Heart left ventricle (tissue), 13 donors: Measurements from ENCODE around the gene SCAF4.

Experiments used
- CTCF ChIP-seq, 12 donors: fragments of 200-600 bp; sonication (generic) in 4 of 12; IDR thresholded peaks; one replicate each; pipeline versions ENCODE4 v1.5.0 to v1.8.0; 2018 to 2022; ENCODE audit warnings: antibody characterized with exemption in 12 of 12, mild to moderate bottlenecking in 5 of 12
- POLR2A ChIP-seq, 2 donors: fragments of 450-650 bp; IDR thresholded peaks; one replicate each; pipeline ENCODE4 v1.6.1; 2017; ENCODE audit warnings: antibody characterized with exemption in 2 of 2, mild to moderate bottlenecking in 2 of 2, moderate library complexity in 2 of 2
- donor health status: ischemic (EF 13 %, LVEDD 7.1; RV severe dilation, severe dysfunction).
- donor health status: DM: no; HTN: yes; CAD: no.
- donor health status: DM: no; HTN: no; CAD: no.
- donor health status: ischemic (EF 25% LVEDD 6.9; RV normal size, moderate dysfunction).
- donor health status: ischemic (EF 25% LVEDD 5.7; RV mildly dilated, moderate dysfunction).
- donor health status: ischemic (EF 35%, LVEDD 5.7; RV mildly dilated, moderate dysfunction).
- donor health status: nonischemic (EF 11% LVEDD 7.7; RV severe dilation, severe dysfunction).
- donor health status: DM: yes; HTN: yes; CAD: no.
- donor health status: PGD.
- donor health status: ischemic (EF 29% LVEDD 5.4; RV normal size, mild dysfunction).
- donor health status: nonischemic (EF 23%, LVEDD 6.1; RV moderate dilation, normal function).

- TF ChIP-seq CTCF (IDR thresholded peaks at IDR 0.05) (no peak), POLR2A (IDR thresholded peaks at IDR 0.05) (no peak)
Observed at GRCh38 chr21:31636874-31637273, 95.0 kb downstream of the SCAF4 start.
